ENCODE data around the gene ADK.
A peak's percentile ranks its signal among the peaks of the same experiment; 100 is the strongest.
"Not testable (repeated sequence)": the region's sequence is repeated elsewhere in the genome, so short reads cannot be mapped to it uniquely, and the experiment has no call there.

ADK gene

GRCh38 chr10:74150990-74151878, at the start of gene ADK:
ADK (plus strand) TSS chr10:74151221; CDS start chr10:74151279, 58 bp downstream.
- DNase-seq = peak; percentile 98

GRCh38 chr10:74103560-74104258, 47.3 kb upstream of the ADK start:
- DNase-seq = no peak

- no peak for DNase-seq
These were observed 46.5 kb upstream of the ADK start for GRCh38 chr10:74104480-74104879.

- DNase-seq = no peak
These were observed 46.0 kb upstream of the ADK start for GRCh38 chr10:74104996-74105395.

- DNase-seq = no peak
These were observed 43.6 kb upstream of the ADK start for GRCh38 chr10:74107391-74107790.

- no peak for DNase-seq
These were observed 41.6 kb upstream of the ADK start for GRCh38 chr10:74109452-74109851.

GRCh38 chr10:74110120-74110519, 40.9 kb upstream of the ADK start:
- DNase-seq = no peak

GRCh38 chr10:74111799-74112198, 39.2 kb upstream of the ADK start:
- DNase-seq = no peak

GRCh38 chr10:74113546-74113945, 37.5 kb upstream of the ADK start:
- no peak for DNase-seq

- no peak for DNase-seq
These were observed 37.0 kb upstream of the ADK start for GRCh38 chr10:74114041-74114448.

- DNase-seq = no peak
These were observed 33.3 kb upstream of the ADK start for GRCh38 chr10:74117738-74118137.

- no peak for DNase-seq
These were observed 32.2 kb upstream of the ADK start for GRCh38 chr10:74118804-74119203.

- DNase-seq = no peak
These were observed 30.1 kb upstream of the ADK start for GRCh38 chr10:74120911-74121310.

GRCh38 chr10:74121368-74121767, 29.7 kb upstream of the ADK start:
- no peak for DNase-seq

- no peak for DNase-seq
These were observed 29.0 kb upstream of the ADK start for GRCh38 chr10:74122060-74122459.

- no peak for DNase-seq
These were observed 27.9 kb upstream of the ADK start for GRCh38 chr10:74123081-74123480.

- DNase-seq = no peak
These were observed 16.8 kb upstream of the ADK start for GRCh38 chr10:74133923-74134820.

GRCh38 chr10:74135452-74135851, 15.6 kb upstream of the ADK start:
- no peak for DNase-seq

GRCh38 chr10:74137992-74138391, 13.0 kb upstream of the ADK start:
- no peak for DNase-seq

- not testable (repeated sequence) for DNase-seq
These were observed 12.4 kb upstream of the ADK start for GRCh38 chr10:74138596-74138995.

GRCh38 chr10:74139981-74140380, 11.0 kb upstream of the ADK start:
- DNase-seq = no peak

- DNase-seq = no peak
These were observed 10.5 kb upstream of the ADK start for GRCh38 chr10:74140553-74140952.

GRCh38 chr10:74145133-74145532, 5.9 kb upstream of the ADK start:
- no peak for DNase-seq

Data from activated CD4-positive, alpha-beta T cell treated with anti-CD3 and anti-CD28 coated beads for 1 hour (primary cell).